ENCODE results near the gene CNTRL. TPM values are rescaled to one million over a fixed set of nuclear protein-coding genes. Genes with fewer than 3 reads are reported as not detected.

Gene CNTRL
- total RNA-seq, 1 donor from 2014 or later: 20.3 TPM

GRCh38 chr9:121107029-121107428 is 32.3 kb downstream of the CNTRL start:
- Histone ChIP-seq H3K27ac (no peak overlapping the region), H3K36me3 (no peaks in the 10 kb centered on the region), H3K4me1 (no peaks in the 10 kb centered on the region), H3K9me3 (no peaks in the 10 kb centered on the region), H3K27me3 (no peaks in the 10 kb centered on the region), H3K4me3 (no peak overlapping the region)
- DNase-seq (no peak), ATAC-seq (no peak)
- intact Hi-C loops (cut with DNase I): no loop called here
- TF ChIP-seq, protein P1, sequence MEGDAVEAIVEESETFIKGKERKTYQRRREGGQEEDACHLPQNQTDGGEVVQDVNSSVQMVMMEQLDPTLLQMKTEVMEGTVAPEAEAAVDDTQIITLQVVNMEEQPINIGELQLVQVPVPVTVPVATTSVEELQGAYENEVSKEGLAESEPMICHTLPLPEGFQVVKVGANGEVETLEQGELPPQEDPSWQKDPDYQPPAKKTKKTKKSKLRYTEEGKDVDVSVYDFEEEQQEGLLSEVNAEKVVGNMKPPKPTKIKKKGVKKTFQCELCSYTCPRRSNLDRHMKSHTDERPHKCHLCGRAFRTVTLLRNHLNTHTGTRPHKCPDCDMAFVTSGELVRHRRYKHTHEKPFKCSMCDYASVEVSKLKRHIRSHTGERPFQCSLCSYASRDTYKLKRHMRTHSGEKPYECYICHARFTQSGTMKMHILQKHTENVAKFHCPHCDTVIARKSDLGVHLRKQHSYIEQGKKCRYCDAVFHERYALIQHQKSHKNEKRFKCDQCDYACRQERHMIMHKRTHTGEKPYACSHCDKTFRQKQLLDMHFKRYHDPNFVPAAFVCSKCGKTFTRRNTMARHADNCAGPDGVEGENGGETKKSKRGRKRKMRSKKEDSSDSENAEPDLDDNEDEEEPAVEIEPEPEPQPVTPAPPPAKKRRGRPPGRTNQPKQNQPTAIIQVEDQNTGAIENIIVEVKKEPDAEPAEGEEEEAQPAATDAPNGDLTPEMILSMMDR (IDR thresholded peaks at IDR 0.05): no peak

DNA sequence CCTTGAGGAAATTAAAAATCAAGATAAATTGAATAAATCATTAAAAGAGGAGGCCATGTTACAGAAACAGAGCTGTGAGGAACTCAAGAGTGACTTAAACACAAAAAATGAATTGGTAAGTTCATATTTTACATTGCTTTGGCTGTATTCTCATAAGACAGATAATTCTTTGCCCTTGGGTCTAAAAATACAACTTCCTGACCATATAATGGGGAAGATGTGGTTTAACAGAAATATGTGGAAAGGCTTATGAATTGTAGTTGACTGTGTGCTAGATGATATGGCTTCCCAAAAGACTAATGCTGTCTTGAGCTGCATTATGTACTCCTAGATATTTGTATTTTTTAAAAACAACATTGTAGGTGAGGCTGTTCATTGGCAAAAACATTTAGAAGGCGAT is 33.1 kb downstream of the CNTRL start:
- Histone ChIP-seq H3K4me1 (no peaks in the 10 kb centered on the region), H3K36me3 (no peaks in the 10 kb centered on the region), H3K27me3 (no peaks in the 10 kb centered on the region), H3K27ac (no peak overlapping the region), H3K4me3 (no peak overlapping the region), H3K9me3 (no peaks in the 10 kb centered on the region)
- ATAC-seq (no peak), DNase-seq (no peak)
- TF ChIP-seq, protein P1 (IDR thresholded peaks at IDR 0.05): no peak
- intact Hi-C loops (cut with DNase I): no loop called here

- H3K36me3 ChIP-seq: no peaks in the 10 kb centered on the region
- TF ChIP-seq, protein P1 (IDR thresholded peaks at IDR 0.05): no peak
- no peaks in the 10 kb centered on the region for H3K4me1 ChIP-seq
- H3K4me3 ChIP-seq: no peak overlapping the region
- ATAC-seq: no peak
- intact Hi-C loops (cut with DNase I): no loop called here
- H3K27me3 ChIP-seq: no peaks in the 10 kb centered on the region
- H3K27ac ChIP-seq: no peak overlapping the region
- H3K9me3 ChIP-seq: no peaks in the 10 kb centered on the region
- no peak for DNase-seq
These were observed 40.7 kb downstream of the CNTRL start for GRCh38 chr9:121115466-121115865.

- DNase-seq (no peak), ATAC-seq (no peak)
- Histone ChIP-seq H3K4me1 (peaks cover 13% of the 10 kb centered on the region), H3K4me3 (no peak overlapping the region), H3K9me3 (no peaks in the 10 kb centered on the region), H3K27me3 (no peaks in the 10 kb centered on the region), H3K36me3 (no peaks in the 10 kb centered on the region), H3K27ac (no peak overlapping the region)
- TF ChIP-seq, protein P1 (IDR thresholded peaks at IDR 0.05): no peak
- intact Hi-C loops (cut with DNase I): no loop called here
These were observed 43.5 kb downstream of the CNTRL start for GRCh38 chr9:121118266-121118665.

- Histone ChIP-seq H3K4me1 (peaks cover 13% of the 10 kb centered on the region), H3K36me3 (no peaks in the 10 kb centered on the region), H3K27ac (no peak overlapping the region), H3K27me3 (no peaks in the 10 kb centered on the region), H3K4me3 (no peak overlapping the region), H3K9me3 (no peaks in the 10 kb centered on the region)
- no peak for ATAC-seq
- intact Hi-C loops (cut with DNase I): no loop called here
- TF ChIP-seq, protein P1 (IDR thresholded peaks at IDR 0.05): no peak
- no peak for DNase-seq
These were observed 45.6 kb downstream of the CNTRL start for GRCh38 chr9:121120386-121120785.

DNA sequence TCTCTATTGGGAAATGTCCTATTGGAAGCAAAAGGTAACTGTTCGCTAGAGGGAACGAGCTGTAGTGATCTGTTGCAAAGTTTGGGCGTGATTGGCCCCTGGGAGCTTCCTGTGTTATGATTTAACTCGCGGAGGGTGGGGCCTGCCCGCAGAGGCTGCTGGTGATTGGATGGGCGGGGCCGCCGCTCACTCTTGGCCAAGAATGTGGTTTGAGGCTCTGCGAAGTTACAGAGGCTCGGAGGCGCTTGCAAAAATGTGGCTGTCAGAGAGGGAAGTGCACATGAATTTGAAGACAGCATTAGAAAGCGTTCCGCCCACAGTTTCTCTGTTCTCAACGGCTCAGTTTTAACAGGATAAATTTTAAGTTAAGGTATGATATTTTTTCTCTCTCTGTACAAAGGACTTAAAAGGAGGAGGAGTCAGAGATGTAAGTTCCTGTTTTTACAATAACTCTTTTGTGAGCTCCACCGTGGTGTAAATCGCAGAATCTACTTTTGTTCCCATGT is 46.9 kb downstream of the CNTRL start:
- DNase-seq: peak; percentile 98
- Histone ChIP-seq H3K27ac (peak overlapping the region; percentile 37), H3K27me3 (no peaks in the 10 kb centered on the region), H3K36me3 (peaks cover 12% of the 10 kb centered on the region), H3K4me3 (peak overlapping the region; percentile 53), H3K4me1 (peaks cover 13% of the 10 kb centered on the region), H3K9me3 (no peaks in the 10 kb centered on the region)
- ATAC-seq: peak; percentile 100
- TF ChIP-seq, protein P1 (IDR thresholded peaks at IDR 0.05): peak; percentile 40
- intact Hi-C loops (cut with DNase I): no loop called here

Measured in upper lobe of right lung (tissue), 1 donor.